Measurements from ENCODE around the gene UTP15. TPM values are rescaled to one million over a fixed set of nuclear protein-coding genes. Genes with fewer than 3 reads are reported as not detected.

Gene UTP15
- total RNA-seq, 1 donor from 2014 or later: 40.4 TPM

GRCh38 chr5:73564018-73564417, 1.5 kb upstream of the UTP15 start:
- Mint-ChIP-seq H3K36me3 (ENCODE audit: low read depth) (peaks cover 36% of the 10 kb centered on the region), H3K4me3 (peak overlapping the region; percentile 99), H3K9me3 (no peaks in the 10 kb centered on the region), H3K27me3 (no peaks in the 10 kb centered on the region), H3K4me1 (peaks cover 37% of the 10 kb centered on the region), H3K27ac (peak overlapping the region; percentile 100)
- POLR2A ChIA-PET: interaction anchor here (3.0 kb wide), 1 partner anchor 66 kb away, joined by 35 read pairs; the partner anchor contains the start of gene BTF3
- TF ChIP-seq, protein P1, sequence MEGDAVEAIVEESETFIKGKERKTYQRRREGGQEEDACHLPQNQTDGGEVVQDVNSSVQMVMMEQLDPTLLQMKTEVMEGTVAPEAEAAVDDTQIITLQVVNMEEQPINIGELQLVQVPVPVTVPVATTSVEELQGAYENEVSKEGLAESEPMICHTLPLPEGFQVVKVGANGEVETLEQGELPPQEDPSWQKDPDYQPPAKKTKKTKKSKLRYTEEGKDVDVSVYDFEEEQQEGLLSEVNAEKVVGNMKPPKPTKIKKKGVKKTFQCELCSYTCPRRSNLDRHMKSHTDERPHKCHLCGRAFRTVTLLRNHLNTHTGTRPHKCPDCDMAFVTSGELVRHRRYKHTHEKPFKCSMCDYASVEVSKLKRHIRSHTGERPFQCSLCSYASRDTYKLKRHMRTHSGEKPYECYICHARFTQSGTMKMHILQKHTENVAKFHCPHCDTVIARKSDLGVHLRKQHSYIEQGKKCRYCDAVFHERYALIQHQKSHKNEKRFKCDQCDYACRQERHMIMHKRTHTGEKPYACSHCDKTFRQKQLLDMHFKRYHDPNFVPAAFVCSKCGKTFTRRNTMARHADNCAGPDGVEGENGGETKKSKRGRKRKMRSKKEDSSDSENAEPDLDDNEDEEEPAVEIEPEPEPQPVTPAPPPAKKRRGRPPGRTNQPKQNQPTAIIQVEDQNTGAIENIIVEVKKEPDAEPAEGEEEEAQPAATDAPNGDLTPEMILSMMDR (IDR thresholded peaks at IDR 0.05): no peak
- CTCF ChIA-PET: no interaction called here
- no peak for ATAC-seq (ENCODE audit: low read depth)
- intact Hi-C loops (cut with micrococcal nuclease): loop anchor here (2.0 to 10.0 kb wide), 5 partner anchors 115 to 1979 kb away; partner anchors contain the start of genes ENC1, FAM169A, FOXD1 and MCCC2
- no peak for DNase-seq

DNA sequence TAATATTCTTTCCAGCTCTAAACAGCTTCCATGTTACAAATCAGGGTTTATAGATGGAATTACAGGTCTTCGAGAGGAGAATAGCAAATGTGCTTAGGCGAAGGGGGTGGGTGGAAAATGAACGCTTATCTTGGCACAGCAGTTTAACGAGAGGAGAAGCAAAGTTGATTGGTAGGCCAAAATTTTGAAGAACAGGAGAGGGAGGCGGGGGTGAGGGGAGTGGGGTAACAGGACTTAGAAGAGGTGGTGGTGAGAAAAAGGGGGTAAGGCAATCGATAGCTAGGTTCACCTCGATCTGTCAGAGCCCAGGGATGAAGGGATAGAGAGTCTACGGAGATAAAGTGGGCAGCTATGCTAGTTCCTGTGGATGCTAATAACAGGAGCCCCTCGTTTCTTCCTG, 868 bp upstream of the UTP15 start:
- intact Hi-C loops (cut with micrococcal nuclease): loop anchor here (1.0 to 10.0 kb wide), 15 partner anchors 45 to 1980 kb away; partner anchors contain the start of genes ANKRD31, BTF3, CERT1 and ENC1
- no peaks in the 10 kb centered on the region for H3K9me3 Mint-ChIP-seq
- POLR2A ChIA-PET: interaction anchor here (1.2 to 3.0 kb wide), 3 partner anchors 9 to 66 kb away, joined by 3 to 35 read pairs (median 6); partner anchors contain the start of gene BTF3
- peak overlapping the region; percentile 100 for H3K27ac Mint-ChIP-seq
- CTCF ChIA-PET: interaction anchor here (1.4 kb wide), 1 partner anchor 29 kb away, joined by 4 read pairs; no protein-coding TSS in a partner anchor
- ATAC-seq (ENCODE audit: low read depth) (no peak), DNase-seq (no peak)
- H3K27me3 Mint-ChIP-seq: no peaks in the 10 kb centered on the region
- TF ChIP-seq, protein P1 (IDR thresholded peaks at IDR 0.05): no peak
- H3K4me3 Mint-ChIP-seq: peak overlapping the region; percentile 99
- peaks cover 40% of the 10 kb centered on the region for H3K36me3 Mint-ChIP-seq (ENCODE audit: low read depth)
- peaks cover 37% of the 10 kb centered on the region for H3K4me1 Mint-ChIP-seq

DNA sequence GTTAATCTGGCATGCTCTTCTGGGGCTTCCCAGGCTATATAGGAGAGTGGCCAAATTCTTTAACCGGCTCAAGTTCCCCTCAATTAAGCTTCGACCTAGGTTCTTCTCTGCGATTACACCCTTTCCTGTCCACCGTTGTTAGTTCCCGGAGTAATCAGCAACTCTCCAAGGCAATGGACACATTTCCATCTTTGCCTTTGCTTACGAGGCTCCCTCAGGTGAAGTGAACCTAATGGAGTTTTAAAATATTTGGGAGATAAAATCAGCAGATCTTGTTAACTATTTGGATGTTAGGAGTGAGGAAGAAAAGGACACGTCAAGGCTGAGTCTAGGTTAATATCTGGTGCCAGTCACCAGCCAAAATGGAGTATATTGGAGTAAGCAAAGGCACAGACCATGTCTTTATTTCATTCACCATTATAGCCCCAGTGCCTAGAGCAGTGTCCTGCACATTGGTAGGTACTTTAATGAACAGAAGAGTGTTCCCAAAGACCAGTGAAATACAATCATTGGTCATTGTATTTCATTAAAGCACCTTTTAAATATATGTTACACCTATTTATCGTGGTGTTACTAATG, 515 bp downstream of the UTP15 start:
- peaks cover 44% of the 10 kb centered on the region for H3K36me3 Mint-ChIP-seq (ENCODE audit: low read depth)

DNA sequence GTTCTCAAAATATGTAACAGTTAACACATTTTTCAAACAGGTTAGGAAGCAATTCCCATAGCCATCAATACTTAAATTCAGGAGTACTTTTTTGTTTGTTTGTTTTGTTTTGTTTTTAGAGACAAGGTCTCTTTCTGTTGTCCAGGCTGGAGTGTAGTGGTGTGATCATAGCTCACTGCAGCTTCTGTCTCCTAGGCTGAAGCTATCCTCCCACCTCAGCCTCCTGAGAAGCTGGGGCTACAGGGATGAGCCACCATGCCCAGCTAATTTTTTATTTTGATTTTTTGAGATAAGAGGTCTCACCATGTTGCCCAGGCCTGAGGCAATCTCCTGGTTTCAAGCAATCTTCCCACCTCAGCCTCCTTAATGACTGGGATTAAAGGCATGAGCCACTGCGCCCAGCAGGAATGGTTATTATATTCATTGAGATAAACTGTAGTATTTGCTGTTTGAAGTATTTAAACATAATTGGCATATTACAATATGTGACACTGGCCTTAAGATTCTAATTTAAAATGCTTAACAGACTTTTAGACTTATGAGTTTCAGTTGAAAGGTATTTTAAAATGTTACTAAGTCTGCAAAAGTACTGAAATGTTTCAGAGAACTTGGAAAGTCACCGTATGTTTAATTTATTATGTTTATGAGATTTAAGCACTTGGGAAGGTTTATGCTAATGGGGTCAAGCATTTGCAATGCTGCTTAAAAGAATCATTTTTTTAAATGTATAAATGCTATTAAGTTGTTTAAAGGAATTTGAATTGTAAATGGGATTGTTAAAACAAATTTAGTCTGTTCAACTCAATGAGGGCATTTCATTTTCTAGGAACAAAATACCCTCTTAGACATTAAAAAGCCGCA, 17.0 kb downstream of the UTP15 start:
- Mint-ChIP-seq H3K9me3 (no peaks in the 10 kb centered on the region), H3K27ac (no peak overlapping the region), H3K4me1 (no peaks in the 10 kb centered on the region), H3K27me3 (no peaks in the 10 kb centered on the region), H3K4me3 (no peak overlapping the region), H3K36me3 (ENCODE audit: low read depth) (peaks cover 30% of the 10 kb centered on the region)
- ATAC-seq (ENCODE audit: low read depth) (no peak), DNase-seq (no peak)
- intact Hi-C loops (cut with micrococcal nuclease): no loop called here
- ChIA-PET CTCF (interaction anchor here (1.1 to 1.2 kb wide), 3 partner anchors 8 to 46 kb away, joined by 3 to 5 read pairs (median 4); no protein-coding TSS in a partner anchor), POLR2A (no interaction called here)
- TF ChIP-seq, protein P1 (IDR thresholded peaks at IDR 0.05): no peak

More for the DNA sequence above, 515 bp downstream of the UTP15 start:
- TF ChIP-seq, protein P1 (IDR thresholded peaks at IDR 0.05): no peak
- Mint-ChIP-seq H3K4me3 (peak overlapping the region; percentile 99), H3K9me3 (no peaks in the 10 kb centered on the region), H3K4me1 (peaks cover 37% of the 10 kb centered on the region), H3K27me3 (no peaks in the 10 kb centered on the region), H3K27ac (peak overlapping the region; percentile 100)
- intact Hi-C loops (cut with micrococcal nuclease): loop anchor here (1.0 to 10.0 kb wide), 15 partner anchors 47 to 1981 kb away; partner anchors contain the start of genes ANKRD31, BTF3, CERT1 and ENC1
- CTCF ChIA-PET: no interaction called here
- POLR2A ChIA-PET: interaction anchor here (1.2 to 3.0 kb wide), 2 partner anchors 59 to 68 kb away, joined by 3 to 35 read pairs; partner anchors contain the start of gene BTF3
- ATAC-seq (ENCODE audit: low read depth) (no peak), DNase-seq (no peak)

DNA sequence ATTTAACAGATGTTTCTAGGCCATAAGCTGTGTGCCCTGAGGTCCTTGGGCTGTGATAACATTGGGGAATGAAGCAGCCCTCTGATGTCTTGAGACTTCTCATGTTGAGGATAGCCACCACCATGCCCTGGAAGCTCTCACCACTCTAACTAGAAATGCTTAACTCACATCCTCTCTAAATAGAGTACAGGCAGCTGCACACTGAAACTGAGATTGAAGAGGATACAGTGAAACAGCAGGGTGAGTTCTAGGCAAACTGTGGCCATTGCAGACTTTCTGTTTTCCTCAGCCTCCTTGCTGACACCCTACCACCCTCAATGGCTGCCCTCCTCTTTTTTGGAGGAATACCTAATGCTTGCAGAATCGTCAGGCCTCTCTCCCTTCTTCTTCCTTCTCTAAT, 22.4 kb downstream of the UTP15 start:
- intact Hi-C loops (cut with micrococcal nuclease): no loop called here
- Mint-ChIP-seq H3K36me3 (ENCODE audit: low read depth) (no peaks in the 10 kb centered on the region), H3K27ac (no peak overlapping the region), H3K9me3 (no peaks in the 10 kb centered on the region), H3K4me1 (no peaks in the 10 kb centered on the region), H3K27me3 (no peaks in the 10 kb centered on the region), H3K4me3 (no peak overlapping the region)
- ChIA-PET POLR2A (no interaction called here), CTCF (no interaction called here)
- ATAC-seq (ENCODE audit: low read depth) (no peak), DNase-seq (no peak)
- TF ChIP-seq, protein P1 (IDR thresholded peaks at IDR 0.05): no peak

Data from activated B cell treated with CpG ODN at 0.5 μM for 24 hours (primary cell).